Neural cell (in vitro differentiated cells): ENCODE data around the gene DDX54. TPM values are rescaled to one million over a fixed set of nuclear protein-coding genes. Genes with fewer than 3 reads are reported as not detected.

Experiments
- H2AFZ ChIP-seq: fragments of 200-600, 300-800 bp; sonication (generic), shearing (Covaris generic); 2 replicates; pipeline ENCODE4 v1.6.0; 2014; ENCODE audit warnings: low read depth, mild to moderate bottlenecking, antibody characterized with exemption, low read length, moderate library complexity
- H3F3A ChIP-seq: fragments of 200-600 bp; shearing (Covaris generic); 2 replicates; pipeline ENCODE4 v1.6.1; 2016; ENCODE audit warnings: mild to moderate bottlenecking, moderate library complexity, mixed read lengths, antibody characterized with exemption, low read length; ENCODE audit not compliant: insufficient read depth, poor library complexity, severe bottlenecking
- H3K27ac ChIP-seq: fragments of 200-600, 300-800 bp; sonication (generic), shearing (Covaris generic); 2 replicates; pipeline ENCODE4 v1.5.1; 2014; ENCODE audit warnings: mild to moderate bottlenecking, low read length, moderate library complexity
- H3K27me3 ChIP-seq: fragments of 300-800, 200-600 bp; sonication (generic), shearing (Covaris generic); 2 replicates; pipeline ENCODE4 v1.6.0; 2014; ENCODE audit warnings: mild to moderate bottlenecking, low read depth, low read length, moderate library complexity; ENCODE audit not compliant: insufficient read depth
- H3K36me3 ChIP-seq: fragments of 300-800, 200-600 bp; sonication (generic), shearing (Covaris generic); 2 replicates; pipeline ENCODE4 v1.5.1; 2014; ENCODE audit warnings: mild to moderate bottlenecking, antibody characterized with exemption, low read length, moderate library complexity; ENCODE audit not compliant: insufficient read depth
- H3K4me2 ChIP-seq: fragments of 300-800, 200-600 bp; sonication (generic), shearing (Covaris generic); 2 replicates; pipeline ENCODE4 v1.6.0; 2014; ENCODE audit warnings: mild to moderate bottlenecking, low read length
- H3K4me3 ChIP-seq: fragments of 300-800, 200-600 bp; sonication (generic), shearing (Covaris generic); 2 replicates; pipeline ENCODE4 v1.5.1; 2014; ENCODE audit warnings: mild to moderate bottlenecking, low read length, moderate library complexity
- H3K79me2 ChIP-seq: fragments of 200-600 bp; shearing (Covaris generic); replicated peaks from 2 replicates; pipeline ENCODE4 v1.6.0; 2014; ENCODE audit warnings: mild to moderate bottlenecking, low read length, moderate library complexity; ENCODE audit not compliant: insufficient read depth
- H3K9ac ChIP-seq: fragments of 300-800, 200-600 bp; sonication (generic), shearing (Covaris generic); 2 replicates; pipeline ENCODE4 v1.6.1; 2016; ENCODE audit warnings: mild to moderate bottlenecking, low read length, mixed read lengths
- H3K9me2 ChIP-seq: fragments of 200-600 bp; shearing (Covaris generic); 2 replicates; pipeline ENCODE4 v1.6.1; 2016; ENCODE audit warnings: mild to moderate bottlenecking, low read length, mixed read lengths; ENCODE audit not compliant: insufficient read depth
- H3K9me3 ChIP-seq: fragments of 200-600, 300-800 bp; sonication (generic), shearing (Covaris generic); 2 replicates; pipeline ENCODE4 v1.6.1; 2016; ENCODE audit warnings: mild to moderate bottlenecking, mixed run types, low read length, moderate library complexity, mixed read lengths
- H4K20me1 ChIP-seq: fragments of 200-600 bp; shearing (Covaris generic); 2 replicates; pipeline ENCODE4 v1.6.1; 2016; ENCODE audit warnings: mild to moderate bottlenecking, mixed run types; ENCODE audit not compliant: insufficient read depth
- CTCF ChIP-seq: fragments of 450-650 bp; IDR thresholded peaks from 2 replicates; pipeline ENCODE4 v1.5.1; 2014; ENCODE audit warnings: antibody characterized with exemption, mild to moderate bottlenecking, moderate library complexity; ENCODE audit not compliant: poor library complexity, severe bottlenecking
- EP300 ChIP-seq: fragments of 450-650 bp; conservative IDR thresholded peaks from 2 replicates; pipeline ENCODE4 v1.6.1; 2014; ENCODE audit warnings: antibody characterized with exemption, mild to moderate bottlenecking, moderate library complexity; ENCODE audit not compliant: poor library complexity, severe bottlenecking
- EZH2 ChIP-seq: fragments of 200-600, 300-800 bp; shearing (Covaris generic), sonication (generic); IDR thresholded peaks from 2 replicates; pipeline ENCODE4 v1.6.1; 2014; ENCODE audit warnings: antibody characterized with exemption, low read length, borderline replicate concordance, mild to moderate bottlenecking; ENCODE audit not compliant: insufficient read depth, poor library complexity, severe bottlenecking
- MXI1 ChIP-seq: fragments of 450-650 bp; conservative IDR thresholded peaks from 2 replicates; pipeline ENCODE4 v1.6.1; 2014; ENCODE audit warnings: antibody characterized with exemption, mild to moderate bottlenecking; ENCODE audit not compliant: poor library complexity, severe bottlenecking
- POLR2AphosphoS5 ChIP-seq: IDR thresholded peaks from 2 replicates; pipeline ENCODE4 v1.6.1; 2012
- RAD21 ChIP-seq: fragments of 450-650 bp; conservative IDR thresholded peaks from 2 replicates; pipeline ENCODE4 v1.6.1; 2014; ENCODE audit warnings: antibody characterized with exemption, mild to moderate bottlenecking, moderate library complexity
- REST ChIP-seq: IDR thresholded peaks from 2 replicates; pipeline ENCODE4 v1.6.1; 2012; ENCODE audit warnings: borderline replicate concordance
- SMC3 ChIP-seq: fragments of 450-650 bp; conservative IDR thresholded peaks from 2 replicates; pipeline ENCODE4 v1.6.1; 2014; ENCODE audit warnings: antibody characterized with exemption, mild to moderate bottlenecking, moderate library complexity; ENCODE audit not compliant: poor library complexity
- TAF1 ChIP-seq: IDR thresholded peaks from 2 replicates; pipeline ENCODE4 v1.6.1; 2012; ENCODE audit warnings: low read depth
- polyA plus RNA-seq: library from polyadenylated mRNA; depleted of rRNA; stranded (reverse); fragments of >200 nt; gene quantifications from 2 replicates; pipeline ENCODE4 v1.2.3, GENCODE V29; 2014

Gene DDX54
- polyA plus RNA-seq, 1 donor from 2014 or later = 63.3 TPM

GRCh38 chr12:113190761-113191160 is 5.5 kb upstream of the DDX54 start:
- H3K79me2 ChIP-seq = peaks cover 9% of the 10 kb centered on the region
- no peak overlapping the region for H2AFZ ChIP-seq
- H3K4me2 ChIP-seq = no peak overlapping the region
- no peaks in the 10 kb centered on the region for H3K9me2 ChIP-seq
- no peak overlapping the region for H3K4me3 ChIP-seq
- no peaks in the 10 kb centered on the region for H3K36me3 ChIP-seq
- H3K27ac ChIP-seq = no peak overlapping the region
- H3F3A ChIP-seq = no peaks in the 10 kb centered on the region
- no peak overlapping the region for H3K9ac ChIP-seq
- H3K9me3 ChIP-seq = no peaks in the 10 kb centered on the region
- H3K27me3 ChIP-seq = no peaks in the 10 kb centered on the region
- TF ChIP-seq RAD21 (no peak), CTCF (no peak), EZH2 (no peak), POLR2AphosphoS5 (no peak), REST (no peak), SMC3 (no peak), TAF1 (no peak), EP300 (no peak), MXI1 (no peak)
- H4K20me1 ChIP-seq = no peaks in the 10 kb centered on the region

- H3K27me3 ChIP-seq = no peaks in the 10 kb centered on the region
- H3F3A ChIP-seq = no peaks in the 10 kb centered on the region
- no peak overlapping the region for H3K4me3 ChIP-seq
- TF ChIP-seq TAF1 = no peak
- no peak for TF ChIP-seq POLR2AphosphoS5
- no peak for TF ChIP-seq CTCF
- no peak for TF ChIP-seq REST
- no peak for TF ChIP-seq SMC3
- TF ChIP-seq MXI1 = no peak
- no peak for TF ChIP-seq EZH2
- TF ChIP-seq EP300 = no peak
- TF ChIP-seq RAD21 = no peak
- no peaks in the 10 kb centered on the region for H4K20me1 ChIP-seq
- H3K9me2 ChIP-seq = no peaks in the 10 kb centered on the region
- no peaks in the 10 kb centered on the region for H3K36me3 ChIP-seq
- peaks cover 9% of the 10 kb centered on the region for H3K79me2 ChIP-seq
- no peak overlapping the region for H3K9ac ChIP-seq
- no peaks in the 10 kb centered on the region for H3K9me3 ChIP-seq
- no peak overlapping the region for H3K27ac ChIP-seq
- no peak overlapping the region for H3K4me2 ChIP-seq
- H2AFZ ChIP-seq = no peak overlapping the region
These were observed 4.1 kb upstream of the DDX54 start for GRCh38 chr12:113189361-113189760.
